VCaP (cell line): ENCODE measurements around the gene PACRGL.

Experiments
- H3K27ac ChIP-seq: fragments of 450-650 bp; 2 replicates; pipeline ENCODE4 v1.5.1; 2017
- CTCF ChIP-seq: fragments of 450-650 bp; conservative IDR thresholded peaks from 2 replicates; pipeline ENCODE4 v1.5.1; 2017; ENCODE audit warnings: mild to moderate bottlenecking, moderate library complexity

PACRGL gene

GRCh38 chr4:20676501-20677197 is 23.6 kb upstream of the PACRGL start:
- H3K27ac ChIP-seq, result no peak overlapping the region
- TF ChIP-seq CTCF, result no peak

- TF ChIP-seq CTCF, result no peak
- H3K27ac ChIP-seq, result no peak overlapping the region
Measured at GRCh38 chr4:20678400-20678799, 21.9 kb upstream of the PACRGL start.

GRCh38 chr4:20679951-20680350 is 20.3 kb upstream of the PACRGL start:
- no peak for TF ChIP-seq CTCF
- H3K27ac ChIP-seq, result no peak overlapping the region

- TF ChIP-seq CTCF, result no peak
Measured at GRCh38 chr4:20680736-20681135, 19.5 kb upstream of the PACRGL start.

GRCh38 chr4:20681271-20681670 is 19.0 kb upstream of the PACRGL start:
- no peak overlapping the region for H3K27ac ChIP-seq
- TF ChIP-seq CTCF, result no peak

More at GRCh38 chr4:20680736-20681135, 19.5 kb upstream of the PACRGL start:
- no peak overlapping the region for H3K27ac ChIP-seq

DNA sequence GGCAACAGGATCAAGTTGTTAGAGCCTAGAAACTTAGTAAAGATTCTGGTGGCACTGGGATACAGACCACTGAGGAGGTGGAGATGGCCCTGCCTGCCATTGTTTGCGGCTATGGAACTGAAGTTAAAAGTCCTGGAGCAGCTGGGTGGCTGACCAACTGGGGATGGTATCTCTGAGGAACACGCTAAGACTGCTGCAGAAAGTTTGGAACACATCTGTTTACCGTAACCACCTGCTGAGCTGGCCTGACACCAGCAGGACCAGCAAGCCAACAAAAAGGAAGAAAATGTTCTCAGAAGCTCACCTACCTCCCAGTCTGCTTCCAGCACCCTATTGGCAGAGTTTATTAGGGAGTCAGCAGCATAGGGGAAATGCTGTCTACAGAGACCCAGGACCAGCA is 17.4 kb upstream of the PACRGL start:
- no peak for TF ChIP-seq CTCF
- no peak overlapping the region for H3K27ac ChIP-seq

DNA sequence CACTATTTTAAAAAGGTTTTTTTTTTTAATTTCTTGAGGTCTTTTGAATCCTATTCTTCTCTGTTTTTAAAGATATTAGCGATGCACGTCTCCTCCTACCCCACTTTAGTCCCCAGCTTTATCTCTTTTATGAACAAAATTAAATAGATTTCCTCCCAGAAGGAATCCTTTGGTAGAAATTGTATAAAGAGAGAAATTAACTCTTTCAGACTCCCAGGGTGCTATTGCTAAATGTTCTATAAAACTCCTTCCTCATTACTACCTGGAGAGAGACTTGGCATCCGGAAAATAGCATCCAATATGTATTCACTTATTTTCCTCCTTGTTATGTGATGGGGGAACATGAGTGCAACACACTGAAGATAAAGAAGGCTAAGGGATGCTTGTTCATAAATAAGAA is 16.5 kb upstream of the PACRGL start:
- TF ChIP-seq CTCF, result no peak
- H3K27ac ChIP-seq, result no peak overlapping the region
